Liver (tissue), 9 donors: Measurements from ENCODE around the gene TXNDC16. TPM values are rescaled to one million over a fixed set of nuclear protein-coding genes. Genes with fewer than 3 reads are reported as not detected.

Experiments
- DNase-seq: peaks from one replicate; pipeline ENCODE4 v3.0.0-alpha.2; 2017; ENCODE audit warnings: low spot score
- H3K27ac ChIP-seq, 2 donors: one replicate each; pipeline ENCODE4 v1.7.0; 2013; ENCODE audit warnings: inconsistent platforms in 2 of 2, low read length in 2 of 2, control low read depth in 1 of 2, low read depth in 1 of 2, mild to moderate bottlenecking in 1 of 2
- H3K27me3 ChIP-seq, 4 donors: one replicate each; pipeline versions ENCODE4 v1.6.1 to v1.7.0; 2013; ENCODE audit warnings: low read length in 3 of 4, inconsistent platforms in 1 of 4, mild to moderate bottlenecking in 1 of 4, moderate library complexity in 1 of 4; ENCODE audit not compliant: control insufficient read depth in 4 of 4, insufficient read depth in 4 of 4
- H3K36me3 ChIP-seq, 4 donors: one replicate each; pipeline versions ENCODE4 v1.6.1 to v1.7.0; 2013; ENCODE audit warnings: low read length in 3 of 4, mild to moderate bottlenecking in 3 of 4, low read depth in 1 of 4, moderate library complexity in 1 of 4; ENCODE audit not compliant: control insufficient read depth in 4 of 4, insufficient read depth in 3 of 4
- H3K4me1 ChIP-seq, 4 donors: one replicate each; pipeline versions ENCODE4 v1.6.1 to v1.7.0; 2013; ENCODE audit warnings: low read length in 3 of 4, mild to moderate bottlenecking in 3 of 4, moderate library complexity in 1 of 4; ENCODE audit not compliant: control insufficient read depth in 4 of 4, insufficient read depth in 4 of 4
- H3K4me3 ChIP-seq, 3 donors: one replicate each; pipeline versions ENCODE4 v1.6.1 to v1.7.0; 2013; ENCODE audit warnings: low read length in 3 of 3, control low read depth in 1 of 3, low read depth in 1 of 3, mild to moderate bottlenecking in 1 of 3
- H3K9ac ChIP-seq, 2 donors: one replicate each; pipeline ENCODE4 v1.7.0; 2013; ENCODE audit warnings: low read length in 2 of 2, mild to moderate bottlenecking in 2 of 2, moderate library complexity in 2 of 2, control low read depth in 1 of 2, low read depth in 1 of 2
- H3K9me3 ChIP-seq, 4 donors: one replicate each; pipeline versions ENCODE4 v1.6.1 to v1.7.0; 2013; ENCODE audit warnings: low read length in 3 of 4; ENCODE audit not compliant: control insufficient read depth in 4 of 4
- CTCF ChIP-seq: fragments of 150-350 bp; IDR thresholded peaks from 2 replicates; pipeline ENCODE4 v1.5.1; 2017; ENCODE audit warnings: improper control_type of control experiment, low read depth, low read length; ENCODE audit not compliant: missing input control
- EGR1 ChIP-seq, 2 donors: IDR thresholded peaks; 2 replicates each; pipeline ENCODE4 v1.6.1; 2016 to 2018; ENCODE audit warnings: antibody characterized with exemption in 2 of 2, low read depth in 2 of 2
- FOXA1 ChIP-seq: IDR thresholded peaks from 2 replicates; pipeline ENCODE4 v1.6.1; 2016; ENCODE audit warnings: antibody characterized with exemption
- FOXA2 ChIP-seq: IDR thresholded peaks from 2 replicates; pipeline ENCODE4 v1.6.1; 2016; ENCODE audit warnings: antibody characterized with exemption
- GABPA ChIP-seq, 2 donors: IDR thresholded peaks in 1 of 2; conservative IDR thresholded peaks in 1 of 2; 2 replicates each; pipeline ENCODE4 v1.6.1; 2016; ENCODE audit warnings: antibody characterized with exemption in 2 of 2, mild to moderate bottlenecking in 1 of 2, moderate library complexity in 1 of 2
- HNF4A ChIP-seq, 2 donors: conservative IDR thresholded peaks; 2 replicates each; pipeline ENCODE4 v1.6.1; 2016; ENCODE audit warnings: antibody characterized with exemption in 2 of 2, mild to moderate bottlenecking in 2 of 2
- HNF4G ChIP-seq: IDR thresholded peaks from 2 replicates; pipeline ENCODE4 v1.6.1; 2016; ENCODE audit warnings: antibody characterized with exemption
- MAX ChIP-seq: IDR thresholded peaks from 2 replicates; pipeline ENCODE4 v1.6.1; 2016; ENCODE audit warnings: antibody characterized with exemption
- NR2F2 ChIP-seq: IDR thresholded peaks from 2 replicates; pipeline ENCODE4 v1.6.1; 2016; ENCODE audit warnings: antibody characterized with exemption
- RAD21 ChIP-seq, 2 donors: IDR thresholded peaks; 2 replicates each; pipeline ENCODE4 v1.6.1; 2016; ENCODE audit warnings: antibody characterized with exemption in 2 of 2, mild to moderate bottlenecking in 2 of 2
- REST ChIP-seq: IDR thresholded peaks from 2 replicates; pipeline ENCODE4 v1.6.1; 2016; ENCODE audit warnings: antibody characterized with exemption, mild to moderate bottlenecking
- RXRA ChIP-seq, 2 donors: IDR thresholded peaks; 2 replicates each; pipeline ENCODE4 v1.6.1; 2017 to 2018; ENCODE audit warnings: antibody characterized with exemption in 2 of 2, mild to moderate bottlenecking in 1 of 2
- SP1 ChIP-seq: IDR thresholded peaks from 2 replicates; pipeline ENCODE4 v1.6.1; 2018; ENCODE audit warnings: antibody characterized with exemption, mild to moderate bottlenecking
- TAF1 ChIP-seq: conservative IDR thresholded peaks from 2 replicates; pipeline ENCODE4 v1.6.1; 2016; ENCODE audit warnings: antibody characterized with exemption, mild to moderate bottlenecking
- YY1 ChIP-seq: IDR thresholded peaks from 2 replicates; pipeline ENCODE4 v1.6.1; 2016; ENCODE audit warnings: antibody characterized with exemption, mild to moderate bottlenecking
- WGBS: extraction: QIAGEN DNeasy Blood & Tissue Kit; methylation state at CpG from one replicate; pipeline ENCODE4 v1.1.7; 2013; 5-methylcytosine and 5-hydroxymethylcytosine counted together
- polyA plus RNA-seq, 2 donors: library from polyadenylated mRNA; stranded (reverse) in 1 of 2; unstranded in 1 of 2; fragments of 200-250 nt in 1 of 2; fragments of >200 nt in 1 of 2; fragmentation: Nextera tagmentation in 1 of 2; extraction: Ambion mirVana in 1 of 2; gene quantifications; one replicate each; pipeline versions ENCODE4 v1.2.1 to v1.2.3, GENCODE V29; 2013 to 2015
- total RNA-seq, 2 donors: library from RNA; depleted of rRNA; stranded (reverse); fragments of >200 nt; gene quantifications; one replicate each; pipeline ENCODE4 v1.2.3, GENCODE V29; 2014
- TF ChIP-seq, protein P1 (sequence below): IDR thresholded peaks from 2 replicates; pipeline ENCODE4 v1.6.1; 2016; ENCODE audit warnings: antibody characterized with exemption
- TF ChIP-seq, protein P2 (sequence below): IDR thresholded peaks from 2 replicates; pipeline ENCODE4 v1.6.1; 2016; ENCODE audit warnings: antibody characterized with exemption
- donor health status: healthy.
- donor health status: healthy.
- donor health status: healthy.
- donor health status: healthy.
- donor health status: healthy.

TXNDC16 gene
- total and polyA plus RNA-seq, 4 donors: 2.0 to 16.2 (median 4.1) TPM

DNA sequence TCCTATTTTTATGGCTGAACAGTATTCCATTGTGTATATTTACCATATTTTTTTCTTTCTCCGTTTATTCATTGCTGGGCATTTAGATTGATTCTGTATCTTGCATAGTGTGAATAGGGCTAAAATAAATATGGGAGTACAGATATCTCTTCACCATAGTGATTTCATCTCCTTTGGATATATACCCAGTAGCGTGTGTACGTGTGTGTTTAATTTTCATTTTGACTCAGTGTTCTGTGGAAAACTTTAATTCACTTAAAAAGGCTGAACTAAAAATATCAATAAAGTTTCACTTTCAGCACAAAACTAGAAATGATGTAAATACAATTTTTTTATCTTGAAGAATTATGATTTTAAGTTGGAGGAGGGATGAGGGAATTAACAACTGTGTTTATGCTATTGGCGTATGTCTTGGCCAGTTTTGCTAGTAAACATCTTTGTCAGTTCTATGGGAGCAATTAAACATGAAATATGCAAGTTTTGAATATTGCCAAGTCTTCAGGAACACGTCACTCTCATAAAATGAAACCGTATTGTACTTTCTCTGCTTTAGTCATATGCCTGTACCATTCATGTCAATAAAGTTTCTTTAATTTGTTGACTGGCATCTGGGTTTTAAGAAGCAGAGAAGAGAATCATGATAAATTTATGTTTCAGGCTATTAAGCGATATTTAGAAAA lies 138.4 kb downstream of the TXNDC16 start:
- no peaks in the 10 kb centered on the region for H3K9me3 ChIP-seq
- H3K27ac ChIP-seq: no peak overlapping the region
- no peak for DNase-seq
- H3K27me3 ChIP-seq: no peaks in the 10 kb centered on the region
- TF ChIP-seq EGR1 (IDR thresholded peaks at IDR 0.05; ENCODE audit: low read depth in 2 of 2) (no peak), SP1 (no peak), TAF1 (no peak), HNF4A (conservative IDR thresholded peaks at IDR 0.05) (no peak), FOXA2 (no peak), REST (no peak), HNF4G (no peak), YY1 (no peak), RXRA (IDR thresholded peaks at IDR 0.05) (no peak), CTCF (no peak), MAX (no peak), GABPA (IDR thresholded peaks at IDR 0.05 in 1 of 2, conservative IDR thresholded peaks at IDR 0.05 in 1 of 2) (no peak), RAD21 (IDR thresholded peaks at IDR 0.05) (no peak), FOXA1 (no peak), NR2F2 (no peak)
- TF ChIP-seq, protein P1, sequence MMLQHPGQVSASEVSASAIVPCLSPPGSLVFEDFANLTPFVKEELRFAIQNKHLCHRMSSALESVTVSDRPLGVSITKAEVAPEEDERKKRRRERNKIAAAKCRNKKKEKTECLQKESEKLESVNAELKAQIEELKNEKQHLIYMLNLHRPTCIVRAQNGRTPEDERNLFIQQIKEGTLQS: no peak
- TF ChIP-seq, protein P2, sequence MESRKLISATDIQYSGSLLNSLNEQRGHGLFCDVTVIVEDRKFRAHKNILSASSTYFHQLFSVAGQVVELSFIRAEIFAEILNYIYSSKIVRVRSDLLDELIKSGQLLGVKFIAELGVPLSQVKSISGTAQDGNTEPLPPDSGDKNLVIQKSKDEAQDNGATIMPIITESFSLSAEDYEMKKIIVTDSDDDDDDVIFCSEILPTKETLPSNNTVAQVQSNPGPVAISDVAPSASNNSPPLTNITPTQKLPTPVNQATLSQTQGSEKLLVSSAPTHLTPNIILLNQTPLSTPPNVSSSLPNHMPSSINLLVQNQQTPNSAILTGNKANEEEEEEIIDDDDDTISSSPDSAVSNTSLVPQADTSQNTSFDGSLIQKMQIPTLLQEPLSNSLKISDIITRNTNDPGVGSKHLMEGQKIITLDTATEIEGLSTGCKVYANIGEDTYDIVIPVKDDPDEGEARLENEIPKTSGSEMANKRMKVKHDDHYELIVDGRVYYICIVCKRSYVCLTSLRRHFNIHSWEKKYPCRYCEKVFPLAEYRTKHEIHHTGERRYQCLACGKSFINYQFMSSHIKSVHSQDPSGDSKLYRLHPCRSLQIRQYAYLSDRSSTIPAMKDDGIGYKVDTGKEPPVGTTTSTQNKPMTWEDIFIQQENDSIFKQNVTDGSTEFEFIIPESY: no peak
- H3K4me3 ChIP-seq: no peak overlapping the region
- H3K4me1 ChIP-seq: no peaks in the 10 kb centered on the region
- H3K36me3 ChIP-seq: no peaks in the 10 kb centered on the region
- 76% methylated on average over 7 of the region's 7 CpGs for WGBS
- no peak overlapping the region for H3K9ac ChIP-seq
